NCI-H526 (cell line): Measurements from ENCODE around the gene MYO6.

Experiments used
- DNase-seq, 2 experiments: peaks; one replicate each; lab custom pipeline; 2025; lab: John Stamatoyannopoulos, UW

MYO6 gene

GRCh38 chr6:75827163-75827562 is 78.1 kb downstream of the MYO6 start:
- no peak for DNase-seq

- DNase-seq: no peak
Measured at GRCh38 chr6:75830959-75831885, 82.2 kb downstream of the MYO6 start.

- DNase-seq: no peak
Measured at GRCh38 chr6:75834447-75834846, 85.4 kb downstream of the MYO6 start.

GRCh38 chr6:75842191-75842590 is 93.2 kb downstream of the MYO6 start:
- DNase-seq: no peak

GRCh38 chr6:75842732-75843131 is 93.7 kb downstream of the MYO6 start:
- DNase-seq: no peak

- DNase-seq: no peak
Measured at GRCh38 chr6:75843396-75843795, 94.4 kb downstream of the MYO6 start.

- DNase-seq: no peak
Measured at GRCh38 chr6:75848274-75848673, 99.2 kb downstream of the MYO6 start.

- DNase-seq: no peak
Measured at GRCh38 chr6:75849329-75850025, 100.4 kb downstream of the MYO6 start.

GRCh38 chr6:75850026-75850833 is 101.2 kb downstream of the MYO6 start:
- DNase-seq: no peak

GRCh38 chr6:75852721-75853120 is 103.7 kb downstream of the MYO6 start:
- peak; percentile 11 to 22 for DNase-seq

- no peak for DNase-seq
Measured at GRCh38 chr6:75853806-75854205, 104.8 kb downstream of the MYO6 start.

GRCh38 chr6:75855052-75855451 is 106.0 kb downstream of the MYO6 start:
- DNase-seq: peak; percentile 23 to 64

- no peak for DNase-seq
Measured at GRCh38 chr6:75856902-75857301, 107.9 kb downstream of the MYO6 start.

GRCh38 chr6:75863001-75863400 is 114.0 kb downstream of the MYO6 start:
- DNase-seq: no peak

GRCh38 chr6:75863784-75864183 is 114.7 kb downstream of the MYO6 start:
- DNase-seq: no peak

- no peak for DNase-seq
Measured at GRCh38 chr6:75864446-75864845, 115.4 kb downstream of the MYO6 start.

GRCh38 chr6:75870389-75870788 is 121.3 kb downstream of the MYO6 start:
- DNase-seq: no peak

GRCh38 chr6:75874224-75874623 is 125.2 kb downstream of the MYO6 start:
- DNase-seq: no peak

- DNase-seq: no peak
Measured at GRCh38 chr6:75876152-75876551, 127.1 kb downstream of the MYO6 start.

- DNase-seq: no peak
Measured at GRCh38 chr6:75880305-75880704, 131.3 kb downstream of the MYO6 start.

GRCh38 chr6:75882734-75883133 is 133.7 kb downstream of the MYO6 start:
- DNase-seq: no peak

- no peak for DNase-seq
Measured at GRCh38 chr6:75884822-75885221, 135.8 kb downstream of the MYO6 start.
